ENCODE data around the gene GPR179. TPM values are rescaled to one million over a fixed set of nuclear protein-coding genes. Genes with fewer than 3 reads are reported as not detected.
"Not testable (repeated sequence)": the region's sequence is repeated elsewhere in the genome, so short reads cannot be mapped to it uniquely, and the experiment has no call there.

Gene GPR179
- total RNA-seq, 1 experiment from 2014 or later, result 0.17 TPM

DNA sequence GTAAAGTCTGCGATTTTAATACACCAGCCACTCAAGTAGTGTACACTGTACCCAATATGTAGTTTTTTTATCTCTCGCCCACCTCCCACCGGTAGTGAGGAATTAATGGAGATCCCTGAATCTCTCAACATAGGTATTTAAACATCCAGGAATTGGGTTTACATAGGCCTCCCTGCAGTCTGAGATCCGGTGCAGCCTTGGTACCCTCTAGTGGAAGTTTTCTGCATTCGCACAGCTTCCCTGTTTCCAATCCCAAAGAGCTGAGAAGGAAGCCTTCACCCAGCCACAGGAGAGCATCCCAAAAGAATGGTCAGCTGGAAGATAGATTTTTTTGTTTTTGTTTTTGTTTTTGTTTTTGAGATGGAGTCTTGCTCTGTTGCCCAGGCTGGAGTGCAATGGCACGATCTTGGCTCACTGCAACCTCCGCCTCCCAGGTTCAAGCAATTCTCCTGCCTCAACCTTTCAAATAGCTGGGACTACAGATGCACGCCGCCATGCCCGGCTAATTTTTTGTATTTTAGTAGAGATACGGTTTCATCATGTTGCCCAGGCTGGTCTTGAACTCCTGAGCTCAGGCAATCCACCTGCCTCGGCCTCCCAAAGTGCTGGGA is 55.4 kb downstream of the GPR179 start:
- CTCF ChIA-PET; H3K9ac ChIP-seq (ENCODE audit: low read length); H3K79me2 ChIP-seq (ENCODE audit: insufficient read depth, low read length); RAD21 ChIA-PET (ENCODE audit: low non-redundant PET in 1 of 2, low total read pairs in 2 of 2, uncharacterized antibody in 2 of 2, unreplicated experiment in 2 of 2); H3K36me3 ChIP-seq (ENCODE audit: control insufficient read depth in 1 of 2, insufficient read depth in 2 of 2, low read length in 2 of 2); intact Hi-C loops (cut with micrococcal nuclease); H4K20me1 ChIP-seq (ENCODE audit: insufficient read depth); H3K4me3 ChIP-seq (replicated peaks in 1 of 2; ENCODE audit: low read depth in 1 of 2, low read length in 2 of 2); H2AFZ ChIP-seq (ENCODE audit: low read depth, low read length, poor library complexity, severe bottlenecking); POLR2A ChIA-PET; H3K27ac ChIP-seq (ENCODE audit: low read depth, low read length); BruUV-seq (replicated peaks); H3K9me2 ChIP-seq (ENCODE audit: insufficient read depth); H3K4me2 ChIP-seq (ENCODE audit: low read length); H3K27me3 ChIP-seq (ENCODE audit: insufficient read depth, low read length); H3K9me3 ChIP-seq (ENCODE audit: control insufficient read depth in 1 of 2, insufficient read depth in 1 of 2, low read depth in 1 of 2, low read length in 2 of 2): not testable (repeated sequence)
- ATAC-seq (peak; percentile 63), DNase-seq (ENCODE audit: low read depth, low spot score) (peak; percentile 18)
- peaks cover 5 to 28% of the 10 kb centered on the region in 2 experiments for H3K4me1 ChIP-seq (ENCODE audit: control insufficient read depth in 1 of 2, insufficient read depth in 2 of 2, low read length in 2 of 2)
- peak; percentile 53 for TF ChIP-seq RAD21 (IDR thresholded peaks at IDR 0.05; ENCODE audit: low read depth)
- TF ChIP-seq, protein P1, sequence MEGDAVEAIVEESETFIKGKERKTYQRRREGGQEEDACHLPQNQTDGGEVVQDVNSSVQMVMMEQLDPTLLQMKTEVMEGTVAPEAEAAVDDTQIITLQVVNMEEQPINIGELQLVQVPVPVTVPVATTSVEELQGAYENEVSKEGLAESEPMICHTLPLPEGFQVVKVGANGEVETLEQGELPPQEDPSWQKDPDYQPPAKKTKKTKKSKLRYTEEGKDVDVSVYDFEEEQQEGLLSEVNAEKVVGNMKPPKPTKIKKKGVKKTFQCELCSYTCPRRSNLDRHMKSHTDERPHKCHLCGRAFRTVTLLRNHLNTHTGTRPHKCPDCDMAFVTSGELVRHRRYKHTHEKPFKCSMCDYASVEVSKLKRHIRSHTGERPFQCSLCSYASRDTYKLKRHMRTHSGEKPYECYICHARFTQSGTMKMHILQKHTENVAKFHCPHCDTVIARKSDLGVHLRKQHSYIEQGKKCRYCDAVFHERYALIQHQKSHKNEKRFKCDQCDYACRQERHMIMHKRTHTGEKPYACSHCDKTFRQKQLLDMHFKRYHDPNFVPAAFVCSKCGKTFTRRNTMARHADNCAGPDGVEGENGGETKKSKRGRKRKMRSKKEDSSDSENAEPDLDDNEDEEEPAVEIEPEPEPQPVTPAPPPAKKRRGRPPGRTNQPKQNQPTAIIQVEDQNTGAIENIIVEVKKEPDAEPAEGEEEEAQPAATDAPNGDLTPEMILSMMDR (IDR thresholded peaks at IDR 0.05 in 2 of 3, conservative IDR thresholded peaks at IDR 0.05 in 1 of 3; ENCODE audit: borderline replicate concordance in 1 of 3, insufficient read depth in 1 of 3, low read depth in 2 of 3, low read length in 2 of 3), result peak; percentile 11 to 42 (median 19); a peak in 3 of 6 replicates

DNA sequence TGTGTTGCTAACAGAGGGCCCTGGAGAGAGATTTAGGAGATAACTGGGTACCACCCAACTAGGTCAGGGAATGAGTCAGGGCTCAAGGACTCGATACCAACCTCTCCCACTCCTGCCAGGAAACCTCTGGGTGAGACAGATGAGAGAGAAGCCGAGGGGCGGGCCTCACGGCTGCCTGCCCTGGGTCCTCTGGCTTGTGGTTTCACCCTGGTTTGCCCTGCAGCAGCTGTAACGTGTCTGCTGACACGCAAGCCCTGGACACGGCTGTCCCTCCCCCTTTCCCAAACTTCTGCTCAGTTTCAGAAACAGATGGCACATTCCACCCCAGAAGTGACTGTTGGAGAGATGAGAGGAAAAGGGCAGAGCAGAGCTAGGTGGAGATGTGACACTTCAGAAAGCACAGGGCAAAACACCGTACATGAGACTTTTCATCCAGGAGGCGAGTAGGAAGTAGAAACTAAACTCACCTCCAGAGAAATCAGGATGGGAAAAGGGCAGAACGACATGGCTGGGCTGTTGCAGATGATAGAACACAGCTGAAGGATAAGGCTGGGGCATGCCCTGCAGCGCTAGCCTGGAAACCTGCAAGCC is 57.2 kb downstream of the GPR179 start:
- intact Hi-C loops (cut with micrococcal nuclease); H3K9ac ChIP-seq (ENCODE audit: low read length); RAD21 ChIA-PET (ENCODE audit: low non-redundant PET in 1 of 2, low total read pairs in 2 of 2, uncharacterized antibody in 2 of 2, unreplicated experiment in 2 of 2); H3K9me3 ChIP-seq (ENCODE audit: control insufficient read depth in 1 of 2, insufficient read depth in 1 of 2, low read depth in 1 of 2, low read length in 2 of 2); BruUV-seq (replicated peaks); H3K9me2 ChIP-seq (ENCODE audit: insufficient read depth); CTCF ChIA-PET; POLR2A ChIA-PET; H3K27me3 ChIP-seq (ENCODE audit: insufficient read depth, low read length); H2AFZ ChIP-seq (ENCODE audit: low read depth, low read length, poor library complexity, severe bottlenecking); H3K36me3 ChIP-seq (ENCODE audit: control insufficient read depth in 1 of 2, insufficient read depth in 2 of 2, low read length in 2 of 2); H3K79me2 ChIP-seq (ENCODE audit: insufficient read depth, low read length); H4K20me1 ChIP-seq (ENCODE audit: insufficient read depth): not testable (repeated sequence)
- peak; percentile 96 for ATAC-seq
- Histone ChIP-seq H3K27ac (ENCODE audit: low read depth, low read length) (peak overlapping the region; percentile 24), H3K4me3 (replicated peaks in 1 of 2; ENCODE audit: low read depth in 1 of 2, low read length in 2 of 2) (peak overlapping the region; percentile 22 to 45), H3K4me1 (ENCODE audit: control insufficient read depth in 1 of 2, insufficient read depth in 2 of 2, low read length in 2 of 2) (peaks cover 5 to 33% of the 10 kb centered on the region in 2 experiments), H3K4me2 (ENCODE audit: low read length) (peak overlapping the region; percentile 72)
- TF ChIP-seq SP1 (IDR thresholded peaks at IDR 0.05; ENCODE audit: low read depth), result peak; percentile 40; the same call in 1 of the 2 replicates
- DNase-seq (ENCODE audit: low read depth, low spot score), result peak; percentile 6

DNA sequence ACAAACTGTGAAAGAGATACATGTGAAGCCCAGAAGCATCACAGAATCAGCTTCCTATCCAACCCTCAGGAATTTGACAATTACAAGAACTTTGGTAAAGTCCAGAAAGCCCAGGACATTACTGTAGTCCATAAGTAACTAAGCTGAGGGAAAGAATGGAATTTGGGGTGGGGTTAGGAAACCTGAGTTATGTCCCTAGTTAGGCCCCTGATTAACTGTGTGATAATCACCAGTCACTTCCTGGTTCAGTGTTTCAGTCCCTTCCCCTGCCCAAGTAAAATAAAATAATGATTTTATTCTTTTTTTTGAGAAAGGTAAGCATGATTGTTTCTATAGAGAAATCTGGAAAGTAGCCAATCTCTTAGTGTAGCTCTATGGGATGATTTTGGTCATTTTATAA is 57.8 kb downstream of the GPR179 start:
- H3K27ac ChIP-seq (ENCODE audit: low read depth, low read length); BruUV-seq (replicated peaks); intact Hi-C loops (cut with micrococcal nuclease); H3K4me3 ChIP-seq (replicated peaks in 1 of 2; ENCODE audit: low read depth in 1 of 2, low read length in 2 of 2); H4K20me1 ChIP-seq (ENCODE audit: insufficient read depth); H2AFZ ChIP-seq (ENCODE audit: low read depth, low read length, poor library complexity, severe bottlenecking); H3K27me3 ChIP-seq (ENCODE audit: insufficient read depth, low read length); POLR2A ChIA-PET; H3K9me3 ChIP-seq (ENCODE audit: control insufficient read depth in 1 of 2, insufficient read depth in 1 of 2, low read depth in 1 of 2, low read length in 2 of 2); H3K9ac ChIP-seq (ENCODE audit: low read length); CTCF ChIA-PET; H3K9me2 ChIP-seq (ENCODE audit: insufficient read depth); DNase-seq (ENCODE audit: low read depth, low spot score); H3K36me3 ChIP-seq (ENCODE audit: control insufficient read depth in 1 of 2, insufficient read depth in 2 of 2, low read length in 2 of 2); H3K79me2 ChIP-seq (ENCODE audit: insufficient read depth, low read length); RAD21 ChIA-PET (ENCODE audit: low non-redundant PET in 1 of 2, low total read pairs in 2 of 2, uncharacterized antibody in 2 of 2, unreplicated experiment in 2 of 2): not testable (repeated sequence)
- peak; percentile 39 for ATAC-seq
- H3K4me2 ChIP-seq (ENCODE audit: low read length), result peak overlapping the region; percentile 72; the same call in 1 of the 2 replicates
- peaks cover 5 to 33% of the 10 kb centered on the region in 2 experiments for H3K4me1 ChIP-seq (ENCODE audit: control insufficient read depth in 1 of 2, insufficient read depth in 2 of 2, low read length in 2 of 2)

All from HCT116 (cell line).